H1 (cell line): Measurements from ENCODE around the gene OBSL1. TPM values are rescaled to one million over a fixed set of nuclear protein-coding genes. Genes with fewer than 3 reads are reported as not detected.

Experiments
- CTCF ChIA-PET: fragments of 300-600 bp; sonication (Branson Sonifier 250); formaldehyde crosslinking; loops from one replicate; lab custom pipeline; 2021; ENCODE audit not compliant: partially characterized antibody; lab: Charles Lee
- POLR2A ChIA-PET: fragments of 300-600 bp; sonication (Branson Sonifier 250); formaldehyde crosslinking; loops from one replicate; lab custom pipeline; 2021; ENCODE audit warnings: inconsistent platforms; ENCODE audit not compliant: partially characterized antibody; lab: Charles Lee
- DNase-seq, 2 experiments: peaks; one replicate each; pipeline versions ENCODE4 v3.0.0 to v3.0.0-alpha.2; 2010 to 2022; ENCODE audit warnings: low spot score in 2 of 2, low read depth in 1 of 2, mixed read lengths in 1 of 2
- FAIRE-seq: peaks from 2 replicates; lab custom pipeline; 2011; peaks lifted over from hg19 to GRCh38; lab: Jason Lieb, UNC
- H2AFZ ChIP-seq: 2 replicates; pipeline ENCODE4 v1.8.1; 2012; ENCODE audit warnings: low read length, inconsistent platforms
- H2AK5ac ChIP-seq: 2 replicates; pipeline ENCODE4 v1.6.1; 2013; ENCODE audit warnings: low read depth, low read length
- H2BK120ac ChIP-seq: replicated peaks from 2 replicates; pipeline ENCODE3; 2013; ENCODE audit warnings: low read depth, low read length, inconsistent platforms
- H2BK12ac ChIP-seq: 2 replicates; pipeline ENCODE4 v1.6.1; 2013; ENCODE audit warnings: low read depth, low read length
- H2BK15ac ChIP-seq: 2 replicates; pipeline ENCODE4 v1.6.1; 2013; ENCODE audit warnings: low read length
- H2BK20ac ChIP-seq: 2 replicates; pipeline ENCODE4 v1.6.1; 2013; ENCODE audit warnings: low read length
- H2BK5ac ChIP-seq: 2 replicates; pipeline ENCODE4 v1.6.1; 2013; ENCODE audit warnings: low read depth, low read length
- H3K14ac ChIP-seq: 2 replicates; pipeline ENCODE4 v1.6.1; 2013; ENCODE audit warnings: inconsistent platforms; ENCODE audit not compliant: insufficient read length
- H3K18ac ChIP-seq: 2 replicates; pipeline ENCODE4 v1.6.1; 2013; ENCODE audit warnings: low read length; ENCODE audit errors: extremely low read depth
- H3K23ac ChIP-seq: 2 replicates; pipeline ENCODE4 v1.6.1; 2013; ENCODE audit warnings: inconsistent platforms; ENCODE audit not compliant: insufficient read length
- H3K23me2 ChIP-seq: 2 replicates; pipeline ENCODE4 v1.6.1; 2013; ENCODE audit warnings: low read depth, low read length
- H3K27ac ChIP-seq: 2 replicates; pipeline ENCODE4 v1.6.1; 2011; ENCODE audit warnings: low read depth, low read length, inconsistent platforms
- H3K27me3 ChIP-seq, 4 experiments: replicated peaks in 1 of 4; 1 replicate in 1 of 4; 2 replicates in 3 of 4; pipeline versions ENCODE4 v1.6.1 to v1.8.1; 2011 to 2013; ENCODE audit warnings: low read length in 3 of 4, mild to moderate bottlenecking in 3 of 4, inconsistent platforms in 2 of 4, mixed read lengths in 2 of 4, moderate library complexity in 1 of 4; ENCODE audit not compliant: control insufficient read depth in 3 of 4, insufficient read depth in 3 of 4; ENCODE audit errors: extremely low read depth in 1 of 4
- H3K36me3 ChIP-seq, 4 experiments: 2 replicates each; pipeline versions ENCODE4 v1.6.1 to v1.8.1; 2011 to 2013; ENCODE audit warnings: mild to moderate bottlenecking in 4 of 4, low read length in 3 of 4, moderate library complexity in 2 of 4, control low read depth in 1 of 4, inconsistent platforms in 1 of 4; ENCODE audit not compliant: insufficient read depth in 4 of 4, control insufficient read depth in 2 of 4
- H3K4ac ChIP-seq: replicated peaks from 2 replicates; pipeline ENCODE3; 2013; ENCODE audit warnings: low read length, low read depth, mixed read lengths, inconsistent platforms; ENCODE audit not compliant: insufficient read length
- H3K4me1 ChIP-seq, 4 experiments: replicated peaks in 1 of 4; 1 replicate in 1 of 4; 2 replicates in 3 of 4; pipeline versions ENCODE4 v1.6.1 to v1.8.1; 2011 to 2013; ENCODE audit warnings: low read length in 3 of 4, inconsistent platforms in 2 of 4, mixed read lengths in 1 of 4; ENCODE audit not compliant: insufficient read depth in 4 of 4, control insufficient read depth in 3 of 4
- H3K4me2 ChIP-seq, 2 experiments: 2 replicates each; pipeline versions ENCODE4 v1.6.1 to v1.8.1; 2011 to 2013; ENCODE audit warnings: low read depth in 2 of 2, low read length in 2 of 2, control low read depth in 1 of 2, inconsistent platforms in 1 of 2, mild to moderate bottlenecking in 1 of 2; ENCODE audit not compliant: insufficient read depth in 1 of 2
- H3K4me3 ChIP-seq, 4 experiments: fragments of 200-600, 300-600 bp in 1 of 4; sonication (generic), shearing (Covaris generic), sonication (Bioruptor Twin) in 1 of 4; 2 replicates each; pipeline versions ENCODE4 v1.5.1 to v1.8.1; 2011 to 2016; ENCODE audit warnings: low read length in 4 of 4, low read depth in 3 of 4, control low read depth in 2 of 4, inconsistent platforms in 2 of 4, mild to moderate bottlenecking in 2 of 4, mixed read lengths in 1 of 4, moderate library complexity in 1 of 4; ENCODE audit not compliant: insufficient read depth in 2 of 4; ENCODE audit errors: extremely low read depth in 1 of 4
- H3K56ac ChIP-seq: replicated peaks from 2 replicates; pipeline ENCODE3; 2013; ENCODE audit warnings: low read depth, mild to moderate bottlenecking, mixed read lengths, low read length, inconsistent platforms; ENCODE audit not compliant: insufficient read length
- H3K79me1 ChIP-seq: 2 replicates; pipeline ENCODE4 v1.6.1; 2013; ENCODE audit warnings: low read depth, low read length, control low read depth
- H3K79me2 ChIP-seq, 2 experiments: 2 replicates each; pipeline versions ENCODE4 v1.6.1 to v1.8.1; 2012 to 2013; ENCODE audit warnings: low read length in 2 of 2, mild to moderate bottlenecking in 2 of 2, inconsistent platforms in 1 of 2; ENCODE audit not compliant: insufficient read depth in 2 of 2, control insufficient read depth in 1 of 2
- H3K9ac ChIP-seq, 4 experiments: replicated peaks in 1 of 4; 1 replicate in 1 of 4; 2 replicates in 3 of 4; pipeline versions ENCODE4 v1.6.1 to v1.8.1; 2011 to 2013; ENCODE audit warnings: low read depth in 3 of 4, low read length in 3 of 4, control low read depth in 2 of 4, mild to moderate bottlenecking in 2 of 4, moderate library complexity in 2 of 4, inconsistent platforms in 1 of 4; ENCODE audit errors: extremely low read depth in 1 of 4
- H3K9me3 ChIP-seq, 2 experiments: 2 replicates each; pipeline versions ENCODE4 v1.6.1 to v1.8.1; 2012 to 2013; ENCODE audit warnings: mild to moderate bottlenecking in 2 of 2, moderate library complexity in 2 of 2, control low read depth in 1 of 2, inconsistent platforms in 1 of 2, low read depth in 1 of 2, low read length in 1 of 2, mixed read lengths in 1 of 2; ENCODE audit not compliant: insufficient read depth in 2 of 2
- H4K20me1 ChIP-seq, 2 experiments: replicated peaks in 1 of 2; 2 replicates each; pipeline versions ENCODE3 to v1.8.1; 2011 to 2013; ENCODE audit warnings: inconsistent platforms in 2 of 2, low read length in 2 of 2, mild to moderate bottlenecking in 1 of 2; ENCODE audit not compliant: insufficient read depth in 2 of 2, control insufficient read depth in 1 of 2
- H4K5ac ChIP-seq: 2 replicates; pipeline ENCODE4 v1.6.1; 2013; ENCODE audit warnings: low read length, low read depth, mixed read lengths, inconsistent platforms; ENCODE audit not compliant: insufficient read length
- H4K8ac ChIP-seq: 2 replicates; pipeline ENCODE4 v1.8.0; 2013; ENCODE audit warnings: mild to moderate bottlenecking, moderate library complexity, low read length, inconsistent platforms; ENCODE audit not compliant: insufficient read depth; ENCODE audit errors: extremely low read depth
- H4K91ac ChIP-seq: replicated peaks from 2 replicates; pipeline ENCODE3; 2013; ENCODE audit warnings: low read length, mixed read lengths, inconsistent platforms; ENCODE audit not compliant: insufficient read length
- ATF2 ChIP-seq: IDR thresholded peaks from 2 replicates; pipeline ENCODE4 v1.6.1; 2012; ENCODE audit warnings: low read length, inconsistent platforms
- HDAC2 ChIP-seq, 2 experiments: fragments of 300-600 bp in 1 of 2; sonication (generic) in 1 of 2; IDR thresholded peaks; 2 replicates each; pipeline ENCODE4 v1.6.1; 2011 to 2012; ENCODE audit warnings: low read depth in 2 of 2, low read length in 2 of 2, mild to moderate bottlenecking in 2 of 2, moderate library complexity in 2 of 2, borderline replicate concordance in 1 of 2, inconsistent platforms in 1 of 2
- HDAC6 ChIP-seq: IDR thresholded peaks from one replicate; pipeline ENCODE4 v1.7.1; 2012; ENCODE audit warnings: low read depth, mild to moderate bottlenecking, inconsistent platforms, low read length, moderate library complexity
- PHF8 ChIP-seq: fragments of 200-600 bp; sonication (generic); conservative IDR thresholded peaks from 2 replicates; pipeline ENCODE4 v1.7.1; 2012; ENCODE audit warnings: low read depth, mild to moderate bottlenecking, inconsistent platforms, low read length, moderate library complexity
- SP2 ChIP-seq: IDR thresholded peaks from 2 replicates; pipeline ENCODE4 v1.6.1; 2012; ENCODE audit warnings: mild to moderate bottlenecking, low read length, inconsistent platforms
- SP4 ChIP-seq: IDR thresholded peaks from 2 replicates; pipeline ENCODE4 v1.6.1; 2012; ENCODE audit warnings: low read length, inconsistent platforms
- SRF ChIP-seq: IDR thresholded peaks from 2 replicates; pipeline ENCODE4 v1.6.1; 2011; ENCODE audit warnings: mild to moderate bottlenecking, low read depth, low read length, moderate library complexity
- TBP ChIP-seq: IDR thresholded peaks from 2 replicates; pipeline ENCODE4 v1.6.1; 2011; ENCODE audit warnings: low read depth, low read length, improper control_type of control experiment
- WGBS, 2 experiments: shearing (Covaris generic) in 1 of 2; methylation state at CpG; one replicate each; pipeline versions ENCODE4 v1.1.6 to v1.1.7; 2013 to 2015; ENCODE audit warnings: low lambda C conversion rate in 2 of 2, mixed read lengths in 2 of 2, inconsistent platforms in 1 of 2, low coverage in 1 of 2, missing lambda C conversion rate in 1 of 2; ENCODE audit not compliant: insufficient replicate concordance in 2 of 2, insufficient coverage in 1 of 2, insufficient read length in 1 of 2; ENCODE audit errors: extremely low coverage in 1 of 2, missing lambda C conversion rate in 1 of 2; 5-methylcytosine and 5-hydroxymethylcytosine counted together
- polyA plus RNA-seq, 7 experiments: library from polyadenylated mRNA; depleted of rRNA in 3 of 7; stranded (reverse) in 5 of 7; unstranded in 2 of 7; fragments of >200 nt in 5 of 7; fragments of 200-250 nt in 2 of 7; gene quantifications; 1 replicate in 5 of 7; 2 replicates in 1 of 7; 4 replicates in 1 of 7; pipeline versions ENCODE4 v1.2.1 to v1.2.3, GENCODE V29; 2011 to 2013; ENCODE audit warnings: missing spikeins in 2 of 7, mixed read lengths in 2 of 7
- total RNA-seq: library from RNA; stranded (reverse); fragmentation: NEBNext Ultra II Directional; extraction: Animal tissue kit (Norgen Biotek cat#: 25700); gene quantifications from 2 replicates; pipeline ENCODE4 v1.2.1, GENCODE V29; 2021

The OBSL1 gene
- total and polyA plus RNA-seq, 2 of the 8 experiments (the other 6 are each of a cell fraction or from before 2014, with no cell fraction given), result 116 to 127 TPM

GRCh38 chr2:219613461-219614070 lies 42.2 kb upstream of the OBSL1 start:
- Histone ChIP-seq H3K79me1 (no peaks in the 10 kb centered on the region; the same call in 1 of the 2 replicates), H2BK5ac (no peak overlapping the region), H3K27ac (no peak overlapping the region), H3K79me2 (no peaks in the 10 kb centered on the region), H2BK120ac (no peak overlapping the region), H3K23me2 (no peaks in the 10 kb centered on the region), H3K4ac (no peak overlapping the region), H4K91ac (no peak overlapping the region), H2AK5ac (no peak overlapping the region), H4K8ac (no peak overlapping the region), H3K23ac (no peak overlapping the region), H3K4me2 (no peak overlapping the region), H3K18ac (no peak overlapping the region), H3K27me3 (no peaks in the 10 kb centered on the region), H2AFZ (no peak overlapping the region), H3K9me3 (no peaks in the 10 kb centered on the region), H2BK15ac (no peak overlapping the region), H3K9ac (no peak overlapping the region), H4K20me1 (peaks cover 0 to 3% of the 10 kb centered on the region in 2 experiments), H3K14ac (no peak overlapping the region), H3K4me3 (no peak overlapping the region), H4K5ac (no peak overlapping the region), H3K36me3 (peaks cover 0 to 6% (median 2%) of the 10 kb centered on the region in 4 experiments; a peak in 5 of 8 replicates), H2BK20ac (no peak overlapping the region), H2BK12ac (no peak overlapping the region), H3K56ac (no peak overlapping the region), H3K4me1 (no peaks in the 10 kb centered on the region; a peak in 1 of 7 replicates)
- POLR2A ChIA-PET, result interaction anchor here (1.8 kb wide), 1 partner anchor 42 kb away, joined by 6 read pairs; the partner anchor contains the start of genes INHA and OBSL1
- CTCF ChIA-PET, result interaction anchor here (1.3 to 18.7 kb wide), 4 partner anchors 10 to 76 kb away, joined by 3 to 356 read pairs (median 7); partner anchors contain the start of gene SLC4A3
- no peak for DNase-seq
- no peak for TF ChIP-seq PHF8
- no peak for TF ChIP-seq SP4
- TF ChIP-seq HDAC2 (IDR thresholded peaks at IDR 0.05; ENCODE audit: borderline replicate concordance in 1 of 2, low read depth in 2 of 2, low read length in 2 of 2), result no peak
- no peak for TF ChIP-seq TBP
- TF ChIP-seq SP2, result no peak
- TF ChIP-seq SRF, result no peak
- TF ChIP-seq ATF2, result no peak
- TF ChIP-seq HDAC6, result no peak
- 87% methylated on average over 4 of the region's 11 CpGs; no CpG with 5 or more reads in 1 of the 2 experiments for WGBS, 2 experiments
- FAIRE-seq, result no peak
